ENCODE data around the gene EMC10.

EMC10 gene

DNA sequence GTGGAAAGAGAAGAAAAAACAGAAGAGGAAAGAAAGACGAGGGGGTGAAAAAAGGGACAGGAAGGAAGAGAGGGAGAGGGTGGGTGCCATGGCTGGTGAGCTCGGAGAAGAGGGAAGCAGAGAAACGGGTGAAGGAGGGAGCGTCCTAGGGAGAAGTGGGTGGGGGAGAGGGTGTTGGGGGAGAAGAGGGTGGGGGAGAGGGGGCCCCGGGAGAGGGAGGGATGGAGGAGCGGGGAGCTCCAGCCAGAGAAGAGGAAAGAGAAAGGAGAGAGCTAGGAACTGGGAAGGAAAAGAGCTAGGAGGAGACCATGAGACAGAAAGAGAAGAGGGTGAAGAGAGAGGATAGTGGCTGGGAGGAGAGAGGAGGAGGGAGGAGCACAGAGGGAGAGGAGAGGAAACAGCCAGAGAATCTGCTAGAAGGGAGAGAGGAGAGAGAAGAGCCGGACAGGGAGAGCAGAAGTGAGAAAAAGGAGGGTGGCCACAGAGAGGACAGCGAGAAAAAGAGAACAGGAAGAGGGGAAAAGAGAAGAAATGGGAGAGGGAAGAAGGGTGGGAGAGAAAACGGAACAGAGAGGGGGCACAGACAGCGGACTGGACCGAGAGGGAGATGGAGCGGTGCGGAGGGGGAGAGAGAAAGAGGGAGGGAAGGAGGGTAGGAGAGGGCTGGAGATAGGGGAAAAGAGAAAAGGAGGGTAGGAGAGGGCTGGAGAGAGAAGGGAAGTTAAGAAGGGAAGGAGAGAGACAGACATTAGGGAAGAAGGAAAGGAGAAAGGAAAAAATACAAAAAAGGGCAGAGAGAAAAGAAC is 12.3 kb downstream of the EMC10 start:
- TF ChIP-seq, protein P1, sequence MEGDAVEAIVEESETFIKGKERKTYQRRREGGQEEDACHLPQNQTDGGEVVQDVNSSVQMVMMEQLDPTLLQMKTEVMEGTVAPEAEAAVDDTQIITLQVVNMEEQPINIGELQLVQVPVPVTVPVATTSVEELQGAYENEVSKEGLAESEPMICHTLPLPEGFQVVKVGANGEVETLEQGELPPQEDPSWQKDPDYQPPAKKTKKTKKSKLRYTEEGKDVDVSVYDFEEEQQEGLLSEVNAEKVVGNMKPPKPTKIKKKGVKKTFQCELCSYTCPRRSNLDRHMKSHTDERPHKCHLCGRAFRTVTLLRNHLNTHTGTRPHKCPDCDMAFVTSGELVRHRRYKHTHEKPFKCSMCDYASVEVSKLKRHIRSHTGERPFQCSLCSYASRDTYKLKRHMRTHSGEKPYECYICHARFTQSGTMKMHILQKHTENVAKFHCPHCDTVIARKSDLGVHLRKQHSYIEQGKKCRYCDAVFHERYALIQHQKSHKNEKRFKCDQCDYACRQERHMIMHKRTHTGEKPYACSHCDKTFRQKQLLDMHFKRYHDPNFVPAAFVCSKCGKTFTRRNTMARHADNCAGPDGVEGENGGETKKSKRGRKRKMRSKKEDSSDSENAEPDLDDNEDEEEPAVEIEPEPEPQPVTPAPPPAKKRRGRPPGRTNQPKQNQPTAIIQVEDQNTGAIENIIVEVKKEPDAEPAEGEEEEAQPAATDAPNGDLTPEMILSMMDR (IDR thresholded peaks at IDR 0.05; ENCODE audit: low read depth, low read length): no peak
- DNase-seq (ENCODE audit: extremely low read depth, low read depth): no peak

DNA sequence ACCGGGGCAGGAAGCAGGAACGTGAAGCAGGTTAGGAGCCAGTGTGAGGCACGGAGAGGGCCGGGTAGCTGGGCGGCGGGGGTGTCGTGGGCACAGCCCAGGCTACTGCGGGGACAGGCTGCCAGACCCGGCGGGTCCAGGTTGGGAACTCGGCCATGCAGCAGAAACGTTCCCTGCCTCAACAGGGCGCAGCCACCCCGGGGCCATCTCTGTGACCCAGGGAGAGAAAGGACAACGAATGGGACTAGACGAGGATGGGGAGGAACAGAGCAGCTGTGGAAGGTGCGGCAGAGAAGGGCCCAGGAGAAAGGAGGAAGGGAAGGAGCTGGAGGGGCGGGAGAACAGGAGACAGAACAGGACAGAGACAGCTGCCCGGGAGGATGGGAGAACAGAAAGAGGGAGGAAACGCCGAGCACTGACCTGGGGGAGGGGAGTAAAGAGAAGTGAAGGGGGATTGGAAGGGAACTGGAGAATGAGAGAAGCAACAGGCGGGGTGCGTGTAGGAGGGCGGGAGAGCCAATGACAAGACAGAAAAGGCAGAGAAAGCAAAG is 13.2 kb downstream of the EMC10 start:
- no peak for DNase-seq (ENCODE audit: extremely low read depth, low read depth)
- TF ChIP-seq, protein P1 (IDR thresholded peaks at IDR 0.05; ENCODE audit: low read depth, low read length): no peak

DNA sequence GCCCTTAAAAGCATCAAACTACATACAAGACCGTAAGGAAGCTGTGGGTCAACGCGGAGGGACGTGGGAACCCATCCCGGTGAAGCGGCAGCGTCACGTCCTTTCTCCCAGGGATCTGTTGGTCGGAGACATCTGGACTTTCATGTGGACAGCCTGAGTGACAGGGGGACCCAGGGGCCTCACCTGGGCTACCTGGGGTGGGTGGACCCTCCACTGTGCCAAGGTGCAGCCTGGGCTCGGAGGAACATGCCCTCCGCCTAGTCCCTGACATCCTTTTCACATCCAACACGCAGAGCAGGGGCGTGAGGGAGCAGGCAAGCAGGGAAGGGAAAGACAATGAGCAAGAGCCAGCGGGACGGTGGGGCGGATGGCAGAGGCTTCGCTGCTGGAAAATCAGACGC is 14.1 kb downstream of the EMC10 start:
- TF ChIP-seq, protein P1 (IDR thresholded peaks at IDR 0.05; ENCODE audit: low read depth, low read length): no peak
- DNase-seq (ENCODE audit: extremely low read depth, low read depth): no peak

DNA sequence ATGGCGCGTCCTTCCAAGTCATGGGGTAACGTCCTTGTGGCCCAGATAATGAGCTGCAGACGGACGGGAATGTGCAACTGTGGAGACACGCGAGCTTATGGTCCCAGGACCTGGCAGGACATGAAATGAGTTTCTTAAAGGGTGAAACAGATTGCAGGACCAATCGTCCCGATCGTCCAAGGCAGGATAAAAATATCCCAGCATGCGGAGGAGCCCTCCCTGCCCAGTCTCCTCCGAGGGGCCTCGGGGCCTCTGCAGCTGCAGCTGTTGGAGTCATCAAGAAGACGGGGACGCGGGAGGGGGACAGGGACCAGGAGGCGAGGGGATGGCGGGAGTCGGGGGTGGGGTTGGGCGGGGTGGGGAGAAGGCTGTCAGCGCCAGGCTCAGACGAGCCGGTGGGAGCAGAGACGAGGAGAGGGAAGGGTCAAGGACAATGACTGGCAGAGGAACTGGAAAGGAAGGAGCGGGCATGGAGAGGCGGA is 14.7 kb downstream of the EMC10 start:
- no peak for DNase-seq (ENCODE audit: extremely low read depth, low read depth)
- TF ChIP-seq, protein P1 (IDR thresholded peaks at IDR 0.05; ENCODE audit: low read depth, low read length): no peak

DNA sequence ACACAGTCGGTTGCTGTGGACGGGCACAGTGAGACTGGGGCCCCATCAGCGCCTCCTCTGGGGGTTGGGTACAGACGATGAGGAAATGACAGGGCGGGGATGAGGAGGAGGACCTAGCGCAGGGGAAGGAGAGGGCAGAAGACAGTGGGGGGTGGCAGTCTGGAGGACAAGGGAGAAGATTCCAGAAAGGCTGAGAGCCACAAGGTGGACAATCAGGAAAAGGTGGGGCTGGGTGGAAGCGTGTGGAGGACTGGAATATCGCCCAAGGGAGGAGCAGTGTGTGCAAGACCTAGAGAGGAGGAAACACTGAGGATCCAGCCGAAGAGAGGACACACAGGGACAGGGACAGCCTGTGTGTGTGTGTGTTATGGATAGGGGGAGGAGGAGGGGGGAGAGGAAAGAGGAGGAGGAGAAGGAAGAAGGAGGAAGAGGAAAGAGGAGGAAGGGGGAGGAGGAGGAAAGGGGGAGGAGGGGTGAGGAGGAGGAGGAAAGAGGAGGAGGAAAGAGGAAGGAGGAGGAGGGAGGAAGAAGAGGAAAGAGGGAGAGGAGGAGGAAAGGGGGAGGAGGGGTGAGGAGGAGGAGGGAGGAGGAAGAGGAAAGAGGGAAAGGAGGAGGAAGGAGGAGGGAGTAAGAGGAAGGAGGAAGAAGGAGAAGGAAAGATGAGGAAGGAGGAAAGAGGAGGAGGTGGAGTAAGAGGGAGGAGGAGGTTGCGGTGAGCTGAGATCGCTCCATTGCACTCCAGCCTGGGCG is 16.2 kb downstream of the EMC10 start:
- TF ChIP-seq, protein P1 (IDR thresholded peaks at IDR 0.05; ENCODE audit: low read depth, low read length): no peak
- no peak for DNase-seq (ENCODE audit: extremely low read depth, low read depth)

DNA sequence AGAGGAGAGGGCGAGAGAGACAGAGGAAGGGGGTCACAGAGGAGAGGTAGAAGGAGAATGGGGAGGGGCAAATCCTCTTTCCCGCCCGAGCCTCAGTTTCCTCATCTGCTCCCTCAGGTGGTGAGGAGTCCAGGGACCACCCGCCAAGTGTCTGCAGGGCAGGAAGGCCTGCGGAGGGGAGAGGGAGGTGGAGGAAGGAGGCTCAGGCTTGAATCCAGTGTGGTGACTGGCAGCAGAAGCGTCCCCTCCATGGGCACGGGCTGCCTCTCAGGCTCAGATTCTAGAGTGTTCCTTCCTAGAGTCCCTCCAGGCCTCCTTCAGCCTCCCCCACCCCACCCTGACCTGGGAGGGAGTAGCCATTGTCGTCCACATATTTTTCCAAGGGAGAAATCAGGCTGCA is 16.9 kb downstream of the EMC10 start:
- DNase-seq (ENCODE audit: extremely low read depth, low read depth): no peak

More for the DNA sequence above, 16.9 kb downstream of the EMC10 start:
- TF ChIP-seq, protein P1 (IDR thresholded peaks at IDR 0.05; ENCODE audit: low read depth, low read length): no peak
